Measurements from ENCODE around the gene CLCA4.

CLCA4 gene, protein sequence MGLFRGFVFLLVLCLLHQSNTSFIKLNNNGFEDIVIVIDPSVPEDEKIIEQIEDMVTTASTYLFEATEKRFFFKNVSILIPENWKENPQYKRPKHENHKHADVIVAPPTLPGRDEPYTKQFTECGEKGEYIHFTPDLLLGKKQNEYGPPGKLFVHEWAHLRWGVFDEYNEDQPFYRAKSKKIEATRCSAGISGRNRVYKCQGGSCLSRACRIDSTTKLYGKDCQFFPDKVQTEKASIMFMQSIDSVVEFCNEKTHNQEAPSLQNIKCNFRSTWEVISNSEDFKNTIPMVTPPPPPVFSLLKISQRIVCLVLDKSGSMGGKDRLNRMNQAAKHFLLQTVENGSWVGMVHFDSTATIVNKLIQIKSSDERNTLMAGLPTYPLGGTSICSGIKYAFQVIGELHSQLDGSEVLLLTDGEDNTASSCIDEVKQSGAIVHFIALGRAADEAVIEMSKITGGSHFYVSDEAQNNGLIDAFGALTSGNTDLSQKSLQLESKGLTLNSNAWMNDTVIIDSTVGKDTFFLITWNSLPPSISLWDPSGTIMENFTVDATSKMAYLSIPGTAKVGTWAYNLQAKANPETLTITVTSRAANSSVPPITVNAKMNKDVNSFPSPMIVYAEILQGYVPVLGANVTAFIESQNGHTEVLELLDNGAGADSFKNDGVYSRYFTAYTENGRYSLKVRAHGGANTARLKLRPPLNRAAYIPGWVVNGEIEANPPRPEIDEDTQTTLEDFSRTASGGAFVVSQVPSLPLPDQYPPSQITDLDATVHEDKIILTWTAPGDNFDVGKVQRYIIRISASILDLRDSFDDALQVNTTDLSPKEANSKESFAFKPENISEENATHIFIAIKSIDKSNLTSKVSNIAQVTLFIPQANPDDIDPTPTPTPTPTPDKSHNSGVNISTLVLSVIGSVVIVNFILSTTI

DNA sequence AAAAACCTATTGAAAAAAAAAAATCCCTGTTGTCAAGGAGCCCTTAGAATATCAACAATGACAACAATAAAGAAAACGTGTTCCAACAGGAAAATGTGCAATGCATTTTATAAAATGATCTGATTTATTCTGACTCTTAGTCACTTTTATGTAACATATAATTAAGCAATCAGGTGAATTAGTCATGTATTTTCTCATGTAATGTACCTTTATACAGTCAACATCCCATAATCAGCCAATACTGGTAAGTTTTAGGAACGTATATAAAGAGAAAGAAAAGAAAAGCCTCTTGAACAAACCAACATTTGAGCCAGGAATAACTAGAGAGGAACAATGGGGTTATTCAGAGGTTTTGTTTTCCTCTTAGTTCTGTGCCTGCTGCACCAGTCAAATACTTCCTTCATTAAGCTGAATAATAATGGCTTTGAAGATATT, at the start of gene CLCA4:
TSS of gene CLCA4 (plus strand) at position 292 of the 435 bp plus-strand sequence. CDS start at position 334, 42 bp downstream.
- DNase-seq (ENCODE audit: low read depth in 3 of 3, low spot score in 1 of 3): no peak

- no peak for DNase-seq (ENCODE audit: low read depth in 3 of 3, low spot score in 1 of 3)
These were observed 48.6 kb upstream of the CLCA4 start for GRCh38 chr1:86498281-86498680.

DNA sequence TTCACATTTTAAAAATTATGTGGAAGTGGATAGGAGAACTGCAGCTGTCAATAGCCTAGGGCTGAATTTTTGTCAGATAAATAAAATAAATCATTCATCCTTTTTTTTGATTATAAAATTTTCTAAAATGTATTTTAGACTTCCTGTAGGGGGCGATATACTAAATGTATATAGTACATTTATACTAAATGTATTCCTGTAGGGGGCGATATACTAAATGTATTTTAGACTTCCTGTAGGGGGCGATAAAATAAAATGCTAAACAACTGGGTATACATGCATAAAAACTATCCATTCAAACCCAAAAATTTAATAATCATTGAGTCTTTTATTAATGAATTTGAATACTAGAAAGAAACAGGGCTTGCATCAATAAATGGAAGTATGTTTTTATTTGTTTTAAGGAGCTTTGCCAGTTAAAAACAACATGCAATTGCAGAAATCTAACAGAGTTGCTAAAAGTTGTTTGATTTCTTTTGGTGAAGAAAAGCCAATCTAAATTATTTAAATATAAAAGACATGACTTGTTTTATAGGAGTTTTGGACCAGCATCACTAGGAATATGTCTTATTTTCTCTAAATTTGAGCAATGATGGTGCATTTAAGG, 46.8 kb upstream of the CLCA4 start:
- no peak for DNase-seq (ENCODE audit: low read depth in 3 of 3, low spot score in 1 of 3)

DNA sequence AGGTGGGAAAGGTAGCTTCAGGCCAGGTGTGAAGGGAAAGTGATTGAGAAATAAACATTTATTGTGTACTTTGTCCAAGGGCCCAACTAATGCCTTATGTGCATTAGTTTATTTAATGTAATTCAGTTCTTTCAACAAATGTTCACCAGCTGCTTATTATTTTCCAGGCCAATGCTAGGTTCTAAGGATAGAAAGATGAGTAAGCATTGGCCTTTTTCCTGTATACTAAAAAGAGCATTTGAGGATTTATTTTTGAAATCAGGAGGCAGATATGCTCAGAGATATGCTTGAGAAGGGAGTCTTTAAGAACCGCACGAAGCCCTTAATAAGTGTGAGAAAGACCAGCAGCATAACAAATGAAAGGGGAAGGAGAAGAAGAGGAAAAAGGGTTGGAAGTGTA, 46.2 kb upstream of the CLCA4 start:
- no peak for DNase-seq (ENCODE audit: low read depth in 3 of 3, low spot score in 1 of 3)

DNA sequence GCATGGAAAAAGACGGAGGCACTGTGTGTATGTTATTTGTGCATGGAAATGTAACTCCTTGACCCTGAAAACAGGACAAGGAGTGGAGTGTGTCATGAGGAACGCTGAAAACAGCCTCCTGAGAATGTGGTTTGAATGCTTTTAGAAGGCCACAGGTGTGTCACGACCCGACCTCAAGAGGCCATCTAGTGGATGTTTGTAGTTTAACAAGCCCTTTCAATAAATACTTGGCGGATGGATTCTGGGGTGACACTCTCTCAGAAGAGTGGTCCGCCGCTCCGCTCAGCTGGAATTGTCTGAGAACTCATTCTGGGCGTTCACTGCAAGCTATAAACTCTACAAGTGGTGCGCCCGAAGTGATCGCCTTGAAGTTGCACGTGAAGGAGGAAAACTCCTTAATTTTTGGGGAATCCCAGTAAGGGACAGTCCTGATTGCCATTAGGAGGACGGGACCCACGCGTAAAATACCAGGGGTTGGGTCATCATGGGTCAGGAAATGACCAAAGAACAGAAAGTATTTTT, 44.7 kb upstream of the CLCA4 start:
- DNase-seq (ENCODE audit: low read depth in 3 of 3, low spot score in 1 of 3): peak in 1 of 3 donors; percentile 12

- no peak for DNase-seq (ENCODE audit: low read depth in 3 of 3, low spot score in 1 of 3)
These were observed 44.0 kb upstream of the CLCA4 start for GRCh38 chr1:86502721-86503405.

- no peak for DNase-seq (ENCODE audit: low read depth in 3 of 3, low spot score in 1 of 3)
These were observed 43.3 kb upstream of the CLCA4 start for GRCh38 chr1:86503406-86504136.

DNA sequence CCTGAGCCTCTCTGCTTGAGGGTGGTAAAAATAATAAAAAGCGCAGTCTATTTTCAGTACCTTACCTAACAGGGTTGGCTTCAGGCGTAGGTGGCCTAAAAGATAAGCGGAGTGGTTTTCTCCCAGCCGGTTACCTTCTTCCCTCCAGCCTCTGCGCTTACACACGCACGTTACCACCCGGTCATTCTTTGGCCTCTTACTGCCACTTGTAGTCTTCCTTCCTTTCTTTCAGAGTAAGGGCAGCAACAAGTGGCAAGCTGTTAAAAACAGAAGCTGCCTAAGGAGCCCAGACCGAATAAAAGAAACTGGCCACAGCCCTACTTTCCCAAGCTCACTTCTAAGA, 42.8 kb upstream of the CLCA4 start:
- DNase-seq (ENCODE audit: low read depth in 3 of 3, low spot score in 1 of 3): no peak

DNA sequence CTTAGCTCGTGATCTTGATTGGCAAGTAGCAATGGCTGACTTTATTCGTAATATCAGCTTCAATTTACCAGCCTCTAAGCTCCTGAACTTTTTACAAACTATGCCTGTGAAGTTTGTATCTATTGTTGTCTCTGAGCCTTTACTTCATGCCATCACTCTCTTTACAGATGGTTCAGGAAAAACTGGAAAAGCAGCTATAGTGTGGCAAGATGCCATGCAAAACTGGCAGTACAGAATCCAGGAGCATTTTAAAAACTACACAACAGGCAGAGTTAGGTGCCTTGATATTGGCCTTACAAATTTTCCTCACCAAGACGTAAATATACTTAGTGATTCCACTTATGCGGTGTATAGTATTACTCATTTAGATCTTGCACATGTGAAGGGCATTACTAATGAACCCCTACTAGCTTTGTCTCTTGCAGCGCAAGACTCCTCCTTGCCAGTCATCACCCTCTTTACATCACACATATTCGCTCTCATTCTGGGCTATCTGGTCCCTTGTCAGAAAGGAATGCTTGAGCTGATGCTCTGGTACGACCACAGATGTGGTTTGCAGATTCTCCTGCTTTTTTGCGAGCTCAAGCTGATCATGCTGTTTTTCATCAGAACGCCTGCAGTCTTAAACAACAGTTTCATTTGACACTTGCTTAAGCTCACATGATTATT, 41.8 kb upstream of the CLCA4 start:
- no peak for DNase-seq (ENCODE audit: low read depth in 3 of 3, low spot score in 1 of 3)

DNA sequence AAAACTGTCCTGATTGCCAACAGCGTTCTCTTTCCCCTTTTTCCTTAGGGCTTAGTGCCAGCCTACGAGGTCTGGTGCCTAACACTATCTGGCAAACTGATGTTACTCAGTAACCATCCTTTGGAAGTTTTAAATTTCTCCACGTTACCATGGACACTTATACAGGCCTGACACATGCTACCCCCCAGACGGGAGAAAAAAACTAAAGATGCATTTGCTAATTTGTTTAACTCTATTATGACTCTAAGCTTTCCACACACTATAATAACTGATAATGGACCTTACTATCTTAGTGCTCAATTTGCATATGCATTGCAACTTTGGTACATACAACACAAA, 41.3 kb upstream of the CLCA4 start:
- DNase-seq (ENCODE audit: low read depth in 3 of 3, low spot score in 1 of 3): no peak

DNA sequence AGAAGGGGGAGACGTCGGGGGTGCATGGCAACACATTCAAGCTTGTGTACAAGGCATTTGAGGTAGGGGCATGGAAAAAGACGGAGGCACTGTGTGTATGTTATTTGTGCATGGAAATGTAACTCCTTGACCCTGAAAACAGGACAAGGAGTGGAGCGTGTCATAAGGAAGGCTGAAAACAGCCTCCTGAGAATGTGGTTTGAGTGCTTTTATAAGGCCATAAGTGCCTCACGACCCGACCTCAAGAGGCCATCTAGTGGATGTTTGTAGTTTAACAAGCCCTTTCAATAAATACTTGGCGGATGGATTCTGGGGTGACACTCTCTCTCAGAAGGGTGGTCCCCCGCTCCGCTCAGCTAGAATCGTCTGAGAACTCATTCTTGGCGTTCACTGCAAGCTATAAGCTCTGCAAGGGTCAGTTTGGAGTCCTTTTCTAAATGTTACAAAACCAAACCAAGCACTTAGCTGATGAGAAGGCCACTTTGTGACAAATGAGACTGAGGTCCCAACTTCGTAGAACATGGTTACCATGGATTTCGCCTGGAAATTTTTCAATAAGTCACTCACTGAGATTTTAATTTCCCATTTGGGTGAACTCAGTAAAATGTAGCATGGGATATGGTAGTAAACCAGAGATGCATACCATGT, 38.8 kb upstream of the CLCA4 start:
- no peak for DNase-seq (ENCODE audit: low read depth in 3 of 3, low spot score in 1 of 3)

DNA sequence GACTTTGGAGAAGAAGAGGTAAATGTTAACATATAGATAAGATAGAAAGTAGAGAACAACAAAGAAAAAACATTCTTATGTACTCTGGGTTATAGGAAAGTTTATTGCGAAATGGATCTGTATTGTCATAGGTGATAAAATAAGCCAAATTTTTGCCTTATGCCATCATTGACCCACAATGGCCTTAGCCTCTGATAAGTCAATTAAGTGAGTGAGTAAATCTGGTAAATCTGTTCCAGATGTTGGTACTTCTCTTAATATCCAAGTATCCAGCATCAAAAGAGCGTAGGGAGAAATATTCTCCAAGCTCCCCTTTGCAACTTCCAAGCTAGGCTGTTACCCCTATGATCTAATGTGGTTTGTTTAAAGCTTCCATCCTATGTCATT, 38.3 kb upstream of the CLCA4 start:
- no peak for DNase-seq (ENCODE audit: low read depth in 3 of 3, low spot score in 1 of 3)

DNA sequence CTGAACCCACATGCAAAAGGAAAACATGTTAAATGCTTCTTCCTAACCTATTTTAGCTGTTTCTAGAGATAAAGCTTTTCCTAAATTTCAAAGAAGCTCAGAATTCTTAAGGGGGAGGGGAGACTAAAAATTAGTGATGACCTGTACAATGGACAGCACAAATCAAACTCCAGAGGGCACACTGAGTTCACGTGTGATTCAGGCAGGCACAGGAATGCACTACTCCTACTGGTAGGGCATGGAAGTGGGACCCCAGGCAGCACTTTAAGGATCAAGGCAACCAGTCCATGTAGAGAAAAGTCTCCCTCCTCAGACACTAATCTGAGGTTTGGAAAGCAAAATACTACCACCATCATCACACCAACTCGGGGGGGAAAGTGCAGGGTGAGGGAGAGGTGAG, 31.3 kb upstream of the CLCA4 start:
- DNase-seq (ENCODE audit: low read depth in 3 of 3, low spot score in 1 of 3): no peak

GRCh38 chr1:86516335-86516734, 30.5 kb upstream of the CLCA4 start:
- DNase-seq (ENCODE audit: low read depth in 3 of 3, low spot score in 1 of 3): no peak

GRCh38 chr1:86517336-86517735, 29.5 kb upstream of the CLCA4 start:
- DNase-seq (ENCODE audit: low read depth in 3 of 3, low spot score in 1 of 3): no peak

DNA sequence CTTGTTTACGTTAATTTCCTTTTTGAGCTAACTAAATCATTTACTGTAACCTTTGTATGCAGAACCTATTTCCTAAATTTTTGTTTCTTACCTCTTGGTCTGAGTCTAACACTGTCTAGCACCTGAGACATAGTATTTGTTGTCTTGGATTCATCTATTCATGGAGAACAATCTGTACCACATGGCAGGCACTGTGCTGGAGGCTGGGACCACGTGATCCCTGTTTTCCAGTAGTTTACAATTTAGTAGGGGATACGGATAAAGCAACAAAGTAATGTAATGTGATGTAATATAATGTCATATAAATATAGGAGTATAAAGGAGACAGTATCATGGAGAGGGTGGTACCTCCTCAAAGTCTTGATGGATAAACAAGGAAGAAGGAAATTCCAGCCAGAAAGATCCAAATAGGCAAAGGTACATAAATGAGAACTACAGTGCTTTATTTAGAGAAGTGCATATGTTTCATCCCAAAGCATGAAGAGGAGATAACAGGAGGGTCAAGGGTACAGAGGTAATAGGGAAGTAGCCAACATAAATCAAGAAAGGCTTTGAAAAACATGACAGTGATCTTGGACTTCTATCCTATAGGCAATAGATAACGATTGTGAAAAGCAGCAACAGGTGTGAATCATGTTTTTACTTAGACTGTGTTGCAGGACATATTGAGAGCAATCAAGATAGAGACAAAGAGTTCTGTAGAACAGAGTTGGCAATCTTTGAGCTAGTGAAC, 25.9 kb upstream of the CLCA4 start:
- no peak for DNase-seq (ENCODE audit: low read depth in 3 of 3, low spot score in 1 of 3)

DNA sequence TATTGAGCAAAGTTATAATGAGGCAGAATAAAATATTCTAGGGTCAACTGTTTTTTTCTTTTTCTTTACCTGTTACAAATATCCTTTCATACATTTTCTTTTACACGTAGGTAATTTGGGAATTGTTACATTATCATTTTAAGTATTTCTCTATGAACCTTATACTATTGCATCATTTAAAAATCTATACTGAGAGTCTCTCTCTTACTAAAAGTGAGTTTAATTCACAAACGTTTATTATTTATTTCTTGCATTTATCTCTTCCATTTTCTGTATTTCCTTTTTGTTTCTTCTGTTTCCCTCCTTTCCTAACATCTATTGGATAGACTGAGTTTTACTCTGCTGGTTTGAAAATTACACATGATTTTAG, 25.4 kb upstream of the CLCA4 start:
- no peak for DNase-seq (ENCODE audit: low read depth in 3 of 3, low spot score in 1 of 3)

DNA sequence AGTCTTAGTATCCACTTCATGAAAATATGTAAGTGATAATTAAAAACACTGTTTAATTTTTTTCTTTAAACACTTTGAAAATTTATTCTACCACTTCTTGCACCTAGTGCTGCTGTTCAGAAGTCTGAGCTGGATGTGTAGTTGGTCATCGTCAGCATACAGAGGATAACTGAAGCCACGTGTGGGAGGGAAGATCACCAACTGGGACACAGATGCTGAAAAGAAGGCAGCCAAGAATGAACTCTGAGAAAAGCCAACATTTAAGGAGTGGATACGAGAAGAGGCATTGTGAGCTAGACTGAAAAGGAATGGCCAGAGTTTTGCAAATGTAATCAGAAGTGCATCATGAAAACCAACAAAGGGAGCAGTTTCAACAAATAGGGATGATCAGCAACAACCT, 24.6 kb upstream of the CLCA4 start:
- no peak for DNase-seq (ENCODE audit: low read depth in 3 of 3, low spot score in 1 of 3)
